Uterus (tissue), 2 donors: Measurements from ENCODE around the gene CFAP70.

Experiments used
- POLR2A ChIP-seq, 2 donors: fragments of 450-650 bp; IDR thresholded peaks; one replicate each; pipeline ENCODE4 v1.6.1; 2016; ENCODE audit warnings: antibody characterized with exemption in 2 of 2, mild to moderate bottlenecking in 1 of 2, moderate library complexity in 1 of 2
- TF ChIP-seq, protein P1 (sequence below), 4 experiments: fragments of 200-600 bp in 2 of 4; fragments of 450-650 bp in 2 of 4; sonication (generic) in 2 of 4; IDR thresholded peaks; one replicate each; pipeline ENCODE4 v1.5.1; 2016 to 2019; ENCODE audit warnings: antibody characterized with exemption in 4 of 4, mild to moderate bottlenecking in 2 of 4, moderate library complexity in 1 of 4

GRCh38 chr10:73357821-73358220 is 843 bp downstream of the CFAP70 start:
- TF ChIP-seq, protein P1, sequence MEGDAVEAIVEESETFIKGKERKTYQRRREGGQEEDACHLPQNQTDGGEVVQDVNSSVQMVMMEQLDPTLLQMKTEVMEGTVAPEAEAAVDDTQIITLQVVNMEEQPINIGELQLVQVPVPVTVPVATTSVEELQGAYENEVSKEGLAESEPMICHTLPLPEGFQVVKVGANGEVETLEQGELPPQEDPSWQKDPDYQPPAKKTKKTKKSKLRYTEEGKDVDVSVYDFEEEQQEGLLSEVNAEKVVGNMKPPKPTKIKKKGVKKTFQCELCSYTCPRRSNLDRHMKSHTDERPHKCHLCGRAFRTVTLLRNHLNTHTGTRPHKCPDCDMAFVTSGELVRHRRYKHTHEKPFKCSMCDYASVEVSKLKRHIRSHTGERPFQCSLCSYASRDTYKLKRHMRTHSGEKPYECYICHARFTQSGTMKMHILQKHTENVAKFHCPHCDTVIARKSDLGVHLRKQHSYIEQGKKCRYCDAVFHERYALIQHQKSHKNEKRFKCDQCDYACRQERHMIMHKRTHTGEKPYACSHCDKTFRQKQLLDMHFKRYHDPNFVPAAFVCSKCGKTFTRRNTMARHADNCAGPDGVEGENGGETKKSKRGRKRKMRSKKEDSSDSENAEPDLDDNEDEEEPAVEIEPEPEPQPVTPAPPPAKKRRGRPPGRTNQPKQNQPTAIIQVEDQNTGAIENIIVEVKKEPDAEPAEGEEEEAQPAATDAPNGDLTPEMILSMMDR (IDR thresholded peaks at IDR 0.05) = no peak
- TF ChIP-seq POLR2A (IDR thresholded peaks at IDR 0.05) = no peak
